ENCODE data around the gene LRRC37B.
"Not testable (repeated sequence)": the region's sequence is repeated elsewhere in the genome, so short reads cannot be mapped to it uniquely, and the experiment has no call there.

GRCh38 chr17:32086833-32087232 lies 79.7 kb downstream of the LRRC37B start:
- TF ChIP-seq CTCF, EZH2 (IDR thresholded peaks at IDR 0.05): not testable (repeated sequence)
